SU-DHL-6 (cell line): ENCODE data around the gene ENTPD8.

Experiments used
- H2AFZ ChIP-seq: fragments of 200-600 bp; sonication (generic); 2 replicates; pipeline ENCODE4 v1.6.1; 2014; ENCODE audit warnings: low read depth, mild to moderate bottlenecking, moderate library complexity, mixed read lengths, antibody characterized with exemption, low read length; ENCODE audit not compliant: severe bottlenecking
- H3F3A ChIP-seq: fragments of 200-600 bp; shearing (Covaris generic); 2 replicates; pipeline ENCODE4 v1.6.0; 2016; ENCODE audit warnings: antibody characterized with exemption, mild to moderate bottlenecking; ENCODE audit not compliant: insufficient read depth
- H3K27ac ChIP-seq: fragments of 200-600 bp; sonication (generic); 2 replicates; pipeline ENCODE4 v1.5.1; 2016; ENCODE audit warnings: low read depth, mild to moderate bottlenecking, low read length, moderate library complexity, mixed read lengths
- H3K27me3 ChIP-seq: fragments of 200-600 bp; sonication (generic), shearing (Covaris generic); 2 replicates; pipeline ENCODE4 v1.6.0; 2014; ENCODE audit warnings: mild to moderate bottlenecking, low read length
- H3K36me3 ChIP-seq: fragments of 200-600 bp; sonication (generic); 2 replicates; pipeline ENCODE4 v1.6.1; 2014; ENCODE audit warnings: mild to moderate bottlenecking, low read length, mixed read lengths
- H3K4me2 ChIP-seq: fragments of 300-600, 200-600 bp; shearing (Covaris generic), sonication (generic); 2 replicates; pipeline ENCODE4 v1.6.0; 2014; ENCODE audit warnings: low read length, low read depth, mild to moderate bottlenecking; ENCODE audit not compliant: poor library complexity, severe bottlenecking
- H3K4me3 ChIP-seq: fragments of 200-600 bp; sonication (generic); 2 replicates; pipeline ENCODE4 v1.5.1; 2014; ENCODE audit warnings: antibody characterized with exemption, low read length, mild to moderate bottlenecking, mixed read lengths; ENCODE audit not compliant: insufficient read depth, poor library complexity, severe bottlenecking
- H3K79me2 ChIP-seq: fragments of 200-600 bp; sonication (generic); 2 replicates; pipeline ENCODE4 v1.6.1; 2014; ENCODE audit warnings: mild to moderate bottlenecking, low read length, moderate library complexity; ENCODE audit not compliant: insufficient read depth
- H3K9ac ChIP-seq: fragments of 200-600 bp; sonication (generic); 2 replicates; pipeline ENCODE4 v1.7.0; 2014; ENCODE audit warnings: mild to moderate bottlenecking, low read length
- H3K9me2 ChIP-seq: fragments of 200-600 bp; sonication (generic); replicated peaks from 2 replicates; pipeline ENCODE4 v1.6.1; 2014; ENCODE audit warnings: low read length; ENCODE audit not compliant: insufficient read depth
- H3K9me3 ChIP-seq: fragments of 200-600 bp; sonication (generic); 2 replicates; pipeline ENCODE4 v1.6.1; 2014; ENCODE audit warnings: low read length, mixed read lengths; ENCODE audit not compliant: insufficient read depth
- H4K20me1 ChIP-seq: fragments of 200-600 bp; sonication (generic); 2 replicates; pipeline ENCODE4 v1.6.1; 2014; ENCODE audit warnings: low read depth, mild to moderate bottlenecking, antibody characterized with exemption, low read length, moderate library complexity, mixed read lengths
- CTCF ChIP-seq: fragments of 200-600 bp; sonication (generic); IDR thresholded peaks from one replicate; pipeline ENCODE4 v1.5.1; 2017; ENCODE audit warnings: antibody characterized with exemption, mild to moderate bottlenecking, low read length, moderate library complexity; ENCODE audit not compliant: insufficient read depth, poor library complexity, severe bottlenecking
- EZH2phosphoT487 ChIP-seq: fragments of 200-600 bp; sonication (generic), shearing (Covaris generic); conservative IDR thresholded peaks from 2 replicates; pipeline ENCODE4 v1.6.1; 2018; ENCODE audit warnings: mild to moderate bottlenecking, antibody characterized with exemption, low read length, moderate library complexity, mixed read lengths

ENTPD8 gene

GRCh38 chr9:137488327-137488653 is 47.1 kb upstream of the ENTPD8 start:
- H3K36me3 ChIP-seq = no peaks in the 10 kb centered on the region
- no peak for TF ChIP-seq CTCF
- TF ChIP-seq EZH2phosphoT487 = no peak
- H3K27ac ChIP-seq = no peak overlapping the region
- no peaks in the 10 kb centered on the region for H3K79me2 ChIP-seq
- no peak overlapping the region for H3K9ac ChIP-seq
- H3K9me2 ChIP-seq = no peaks in the 10 kb centered on the region
- H4K20me1 ChIP-seq = no peaks in the 10 kb centered on the region
- H3F3A ChIP-seq = no peaks in the 10 kb centered on the region
- H2AFZ ChIP-seq = no peak overlapping the region
- H3K4me3 ChIP-seq = no peak overlapping the region
- H3K4me2 ChIP-seq = no peak overlapping the region
- H3K27me3 ChIP-seq = no peaks in the 10 kb centered on the region
- H3K9me3 ChIP-seq = no peaks in the 10 kb centered on the region

GRCh38 chr9:137487454-137488326 is 46.5 kb upstream of the ENTPD8 start:
- Histone ChIP-seq H3K27ac (no peak overlapping the region), H3K4me3 (no peak overlapping the region), H3K9me3 (no peaks in the 10 kb centered on the region), H3K79me2 (no peaks in the 10 kb centered on the region), H3K36me3 (no peaks in the 10 kb centered on the region), H3K4me2 (no peak overlapping the region), H2AFZ (no peak overlapping the region), H4K20me1 (no peaks in the 10 kb centered on the region), H3K9me2 (no peaks in the 10 kb centered on the region), H3F3A (no peaks in the 10 kb centered on the region), H3K9ac (no peak overlapping the region), H3K27me3 (no peaks in the 10 kb centered on the region)
- TF ChIP-seq EZH2phosphoT487 (no peak), CTCF (no peak)

GRCh38 chr9:137486545-137487453 is 45.6 kb upstream of the ENTPD8 start:
- no peak overlapping the region for H3K9ac ChIP-seq
- H3K9me2 ChIP-seq = no peaks in the 10 kb centered on the region
- H3K4me3 ChIP-seq = no peak overlapping the region
- H3K4me2 ChIP-seq = no peak overlapping the region
- no peaks in the 10 kb centered on the region for H4K20me1 ChIP-seq
- H3K27ac ChIP-seq = no peak overlapping the region
- TF ChIP-seq CTCF (no peak), EZH2phosphoT487 (no peak)
- no peaks in the 10 kb centered on the region for H3K9me3 ChIP-seq
- H2AFZ ChIP-seq = no peak overlapping the region
- no peaks in the 10 kb centered on the region for H3K79me2 ChIP-seq
- H3F3A ChIP-seq = no peaks in the 10 kb centered on the region
- no peaks in the 10 kb centered on the region for H3K36me3 ChIP-seq
- no peaks in the 10 kb centered on the region for H3K27me3 ChIP-seq
